ENCODE results near the gene ZNF793.

ZNF793 gene

GRCh38 chr19:37513397-37513796 is 6.7 kb downstream of the ZNF793 start:
- peaks cover 51% of the 10 kb centered on the region for H3K9me3 Mint-ChIP-seq
- no peaks in the 10 kb centered on the region for H3K27me3 Mint-ChIP-seq (ENCODE audit: low read depth)
- H3K4me3 Mint-ChIP-seq = no peak overlapping the region
- no peak overlapping the region for H3K27ac Mint-ChIP-seq
- no peaks in the 10 kb centered on the region for H3K4me1 Mint-ChIP-seq (ENCODE audit: low read depth)
- peaks cover 2% of the 10 kb centered on the region for H3K36me3 Mint-ChIP-seq (ENCODE audit: low read depth)
- DNase-seq (ENCODE audit: low spot score) = no peak

GRCh38 chr19:37519890-37520289 is 13.2 kb downstream of the ZNF793 start:
- H3K27ac Mint-ChIP-seq = no peak overlapping the region
- H3K4me3 Mint-ChIP-seq = no peak overlapping the region
- H3K27me3 Mint-ChIP-seq (ENCODE audit: low read depth) = no peaks in the 10 kb centered on the region
- H3K36me3 Mint-ChIP-seq (ENCODE audit: low read depth) = peaks cover 3% of the 10 kb centered on the region
- H3K4me1 Mint-ChIP-seq (ENCODE audit: low read depth) = no peaks in the 10 kb centered on the region
- no peak for DNase-seq (ENCODE audit: low spot score)
- peaks cover 46% of the 10 kb centered on the region for H3K9me3 Mint-ChIP-seq

GRCh38 chr19:37537391-37537947 is 30.7 kb downstream of the ZNF793 start:
- H3K36me3 Mint-ChIP-seq (ENCODE audit: low read depth) = peaks cover 10% of the 10 kb centered on the region
- H3K27me3 Mint-ChIP-seq (ENCODE audit: low read depth) = no peaks in the 10 kb centered on the region
- H3K9me3 Mint-ChIP-seq = peaks cover 48% of the 10 kb centered on the region
- H3K27ac Mint-ChIP-seq = no peak overlapping the region
- DNase-seq (ENCODE audit: low spot score) = no peak
- no peaks in the 10 kb centered on the region for H3K4me1 Mint-ChIP-seq (ENCODE audit: low read depth)
- H3K4me3 Mint-ChIP-seq = no peak overlapping the region

- peak overlapping the region; percentile 85 for H3K27ac Mint-ChIP-seq
- peaks cover 63% of the 10 kb centered on the region for H3K9me3 Mint-ChIP-seq
- H3K27me3 Mint-ChIP-seq (ENCODE audit: low read depth) = no peaks in the 10 kb centered on the region
- peak overlapping the region; percentile 84 for H3K4me3 Mint-ChIP-seq
- peaks cover 2% of the 10 kb centered on the region for H3K36me3 Mint-ChIP-seq (ENCODE audit: low read depth)
- H3K4me1 Mint-ChIP-seq (ENCODE audit: low read depth) = no peaks in the 10 kb centered on the region
- DNase-seq (ENCODE audit: low spot score) = peak; percentile 58
Observed at GRCh38 chr19:37551129-37551993, 44.6 kb downstream of the ZNF793 start.

GRCh38 chr19:37563518-37563917 is 56.8 kb downstream of the ZNF793 start:
- H3K27ac Mint-ChIP-seq = no peak overlapping the region
- H3K36me3 Mint-ChIP-seq (ENCODE audit: low read depth) = peaks cover 11% of the 10 kb centered on the region
- no peaks in the 10 kb centered on the region for H3K4me1 Mint-ChIP-seq (ENCODE audit: low read depth)
- H3K4me3 Mint-ChIP-seq = no peak overlapping the region
- peaks cover 73% of the 10 kb centered on the region for H3K9me3 Mint-ChIP-seq
- DNase-seq (ENCODE audit: low spot score) = no peak
- H3K27me3 Mint-ChIP-seq (ENCODE audit: low read depth) = no peaks in the 10 kb centered on the region

GRCh38 chr19:37564624-37565369 is 58.1 kb downstream of the ZNF793 start:
- DNase-seq (ENCODE audit: low spot score) = no peak
- H3K36me3 Mint-ChIP-seq (ENCODE audit: low read depth) = peaks cover 11% of the 10 kb centered on the region
- H3K4me3 Mint-ChIP-seq = no peak overlapping the region
- no peaks in the 10 kb centered on the region for H3K27me3 Mint-ChIP-seq (ENCODE audit: low read depth)
- H3K9me3 Mint-ChIP-seq = peaks cover 69% of the 10 kb centered on the region
- H3K27ac Mint-ChIP-seq = no peak overlapping the region
- no peaks in the 10 kb centered on the region for H3K4me1 Mint-ChIP-seq (ENCODE audit: low read depth)

GRCh38 chr19:37565370-37565669 is 58.6 kb downstream of the ZNF793 start:
- Mint-ChIP-seq H3K27ac (no peak overlapping the region), H3K4me3 (no peak overlapping the region), H3K27me3 (ENCODE audit: low read depth) (no peaks in the 10 kb centered on the region), H3K36me3 (ENCODE audit: low read depth) (peaks cover 12% of the 10 kb centered on the region), H3K9me3 (peaks cover 73% of the 10 kb centered on the region), H3K4me1 (ENCODE audit: low read depth) (no peaks in the 10 kb centered on the region)
- DNase-seq (ENCODE audit: low spot score) = no peak

GRCh38 chr19:37572203-37572602 is 65.5 kb downstream of the ZNF793 start:
- Mint-ChIP-seq H3K27ac (no peak overlapping the region), H3K27me3 (ENCODE audit: low read depth) (no peaks in the 10 kb centered on the region), H3K4me3 (no peak overlapping the region), H3K9me3 (peaks cover 55% of the 10 kb centered on the region), H3K36me3 (ENCODE audit: low read depth) (peaks cover 10% of the 10 kb centered on the region), H3K4me1 (ENCODE audit: low read depth) (no peaks in the 10 kb centered on the region)
- no peak for DNase-seq (ENCODE audit: low spot score)

- H3K9me3 Mint-ChIP-seq = peaks cover 34% of the 10 kb centered on the region
- no peak overlapping the region for H3K27ac Mint-ChIP-seq
- no peaks in the 10 kb centered on the region for H3K4me1 Mint-ChIP-seq (ENCODE audit: low read depth)
- H3K27me3 Mint-ChIP-seq (ENCODE audit: low read depth) = no peaks in the 10 kb centered on the region
- no peak overlapping the region for H3K4me3 Mint-ChIP-seq
- no peak for DNase-seq (ENCODE audit: low spot score)
- peaks cover 17% of the 10 kb centered on the region for H3K36me3 Mint-ChIP-seq (ENCODE audit: low read depth)
Observed at GRCh38 chr19:37583340-37583739, 76.6 kb downstream of the ZNF793 start.
